ENCODE results near the gene DYSF. TPM values are rescaled to one million over a fixed set of nuclear protein-coding genes. Genes with fewer than 3 reads are reported as not detected.

DYSF gene
- total RNA-seq, 1 donor from 2014 or later: 0.13 TPM

DNA sequence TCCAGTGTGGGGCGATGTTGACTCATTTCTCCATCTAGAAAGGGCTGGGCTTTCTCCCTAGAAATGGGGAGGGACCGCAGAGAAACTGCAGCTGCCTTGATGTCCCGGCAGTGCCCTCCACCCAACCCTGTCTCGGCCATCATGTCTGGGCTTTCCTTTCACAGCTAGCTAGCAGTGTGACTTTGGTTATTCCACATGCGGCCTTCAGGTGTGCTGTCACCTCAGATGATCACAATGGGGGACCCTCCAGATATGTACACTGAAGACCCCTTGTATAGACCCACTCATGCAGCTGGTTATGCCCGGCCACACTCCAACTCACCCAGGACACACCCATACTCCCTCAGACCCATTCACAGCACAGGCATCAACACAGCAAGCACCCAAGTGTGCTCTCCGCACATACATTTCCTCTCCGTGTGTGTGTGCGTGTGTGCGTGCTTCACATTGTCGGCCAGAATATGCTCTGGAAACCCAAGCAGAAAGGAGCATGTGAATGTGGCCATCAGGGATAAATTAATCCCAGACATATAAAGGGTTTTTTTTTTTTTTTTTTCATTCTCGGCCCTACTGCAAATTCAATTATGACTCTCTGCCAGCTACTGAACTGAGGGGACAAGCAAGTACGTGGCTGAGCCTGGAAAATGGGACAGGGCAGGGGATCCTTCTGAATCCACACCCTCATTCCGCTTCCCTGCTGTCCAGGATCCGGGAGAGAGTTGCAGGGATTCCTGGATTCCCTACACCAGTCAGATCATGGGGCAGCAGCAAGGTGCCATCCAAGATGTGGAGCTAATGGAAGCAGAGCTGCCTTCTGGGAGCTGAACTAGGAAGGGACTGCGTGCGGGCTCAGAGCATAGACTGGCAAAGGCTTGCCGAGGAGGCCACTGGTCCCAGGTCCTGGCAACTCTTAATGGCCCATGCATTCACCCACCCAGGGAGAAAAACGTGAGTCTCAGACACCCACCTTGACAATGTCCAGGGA, 240.2 kb downstream of the DYSF start:
- no peaks in the 10 kb centered on the region for H3K36me3 Mint-ChIP-seq (ENCODE audit: low read depth)
- ChIA-PET POLR2A (no interaction called here), CTCF (no interaction called here)
- H3K9me3 Mint-ChIP-seq: no peaks in the 10 kb centered on the region
- no peak overlapping the region for H3K27ac Mint-ChIP-seq
- TF ChIP-seq, protein P1, sequence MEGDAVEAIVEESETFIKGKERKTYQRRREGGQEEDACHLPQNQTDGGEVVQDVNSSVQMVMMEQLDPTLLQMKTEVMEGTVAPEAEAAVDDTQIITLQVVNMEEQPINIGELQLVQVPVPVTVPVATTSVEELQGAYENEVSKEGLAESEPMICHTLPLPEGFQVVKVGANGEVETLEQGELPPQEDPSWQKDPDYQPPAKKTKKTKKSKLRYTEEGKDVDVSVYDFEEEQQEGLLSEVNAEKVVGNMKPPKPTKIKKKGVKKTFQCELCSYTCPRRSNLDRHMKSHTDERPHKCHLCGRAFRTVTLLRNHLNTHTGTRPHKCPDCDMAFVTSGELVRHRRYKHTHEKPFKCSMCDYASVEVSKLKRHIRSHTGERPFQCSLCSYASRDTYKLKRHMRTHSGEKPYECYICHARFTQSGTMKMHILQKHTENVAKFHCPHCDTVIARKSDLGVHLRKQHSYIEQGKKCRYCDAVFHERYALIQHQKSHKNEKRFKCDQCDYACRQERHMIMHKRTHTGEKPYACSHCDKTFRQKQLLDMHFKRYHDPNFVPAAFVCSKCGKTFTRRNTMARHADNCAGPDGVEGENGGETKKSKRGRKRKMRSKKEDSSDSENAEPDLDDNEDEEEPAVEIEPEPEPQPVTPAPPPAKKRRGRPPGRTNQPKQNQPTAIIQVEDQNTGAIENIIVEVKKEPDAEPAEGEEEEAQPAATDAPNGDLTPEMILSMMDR (IDR thresholded peaks at IDR 0.05): no peak
- no peak for ATAC-seq (ENCODE audit: low read depth)
- no peak overlapping the region for H3K4me3 Mint-ChIP-seq
- peaks cover 3% of the 10 kb centered on the region for H3K27me3 Mint-ChIP-seq
- DNase-seq: no peak
- intact Hi-C loops (cut with micrococcal nuclease): no loop called here
- H3K4me1 Mint-ChIP-seq: no peaks in the 10 kb centered on the region

DNA sequence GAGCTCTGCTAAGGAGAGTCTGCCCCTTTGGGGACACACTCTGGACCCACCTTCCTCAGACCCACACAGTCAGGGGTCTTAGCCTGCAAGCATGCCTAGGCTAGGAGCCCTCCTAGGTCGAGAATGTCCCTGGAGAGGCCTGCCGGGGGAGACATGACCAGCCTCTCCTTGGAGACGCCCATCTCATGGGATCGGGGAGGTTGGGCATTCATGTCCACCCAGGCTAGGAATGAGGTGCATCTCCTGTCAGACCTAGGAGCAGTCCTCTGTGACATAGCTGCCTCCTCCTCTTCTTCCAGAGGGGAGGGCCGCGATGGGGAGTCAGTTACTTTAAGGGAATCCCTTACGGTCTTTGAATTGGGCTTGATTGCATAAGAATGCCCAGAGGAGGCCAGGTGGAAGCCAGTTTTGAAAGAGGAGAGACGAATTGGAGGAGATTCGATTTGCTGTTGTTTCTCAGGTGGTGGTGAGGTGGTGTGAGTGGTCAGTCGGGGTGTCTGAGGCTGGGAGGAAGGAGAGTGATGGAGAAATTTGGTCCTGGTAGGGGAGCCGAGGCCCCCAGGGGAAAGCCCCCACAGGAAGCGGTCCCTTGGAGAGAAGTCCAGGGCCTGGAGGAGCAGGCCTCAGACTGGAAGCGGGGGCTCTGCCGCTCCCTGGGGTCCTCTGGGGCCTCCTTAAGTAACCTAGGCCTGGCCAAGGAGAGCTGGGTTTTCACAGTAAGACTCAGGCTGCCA, 241.3 kb downstream of the DYSF start:
- Mint-ChIP-seq H3K9me3 (no peaks in the 10 kb centered on the region), H3K4me3 (no peak overlapping the region), H3K27ac (no peak overlapping the region), H3K27me3 (peaks cover 3% of the 10 kb centered on the region), H3K36me3 (ENCODE audit: low read depth) (no peaks in the 10 kb centered on the region), H3K4me1 (no peaks in the 10 kb centered on the region)
- ChIA-PET POLR2A (no interaction called here), CTCF (no interaction called here)
- TF ChIP-seq, protein P1 (IDR thresholded peaks at IDR 0.05): no peak
- DNase-seq (no peak), ATAC-seq (ENCODE audit: low read depth) (no peak)
- intact Hi-C loops (cut with micrococcal nuclease): no loop called here

- CTCF ChIA-PET: no interaction called here
- ATAC-seq (ENCODE audit: low read depth) (no peak), DNase-seq (no peak)
- Mint-ChIP-seq H3K4me3 (no peak overlapping the region), H3K27me3 (peaks cover 3% of the 10 kb centered on the region), H3K36me3 (ENCODE audit: low read depth) (no peaks in the 10 kb centered on the region), H3K27ac (no peak overlapping the region), H3K9me3 (no peaks in the 10 kb centered on the region), H3K4me1 (no peaks in the 10 kb centered on the region)
- POLR2A ChIA-PET: no interaction called here
- intact Hi-C loops (cut with micrococcal nuclease): no loop called here
- TF ChIP-seq, protein P1 (IDR thresholded peaks at IDR 0.05): no peak
Observed at GRCh38 chr2:71695235-71696120, 242.1 kb downstream of the DYSF start.

DNA sequence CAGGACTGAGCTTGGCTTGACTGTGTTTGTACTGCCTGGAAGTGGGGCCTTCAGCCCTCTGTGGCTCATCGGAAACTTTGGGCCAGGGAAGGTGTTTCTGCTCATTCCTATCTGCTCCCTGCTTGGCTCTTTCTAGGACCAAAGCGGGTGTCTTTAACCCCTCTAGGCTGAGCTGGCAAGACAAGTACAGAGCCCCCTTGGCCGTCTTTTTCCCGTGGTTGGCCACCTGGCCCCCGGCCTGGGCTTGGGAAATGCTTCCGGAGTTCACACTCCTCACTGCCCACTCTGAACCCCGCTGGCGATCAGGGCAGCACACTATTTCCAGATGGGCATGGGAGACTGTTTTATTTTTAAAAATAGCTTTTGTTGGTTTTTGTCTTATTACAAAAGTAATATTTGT, 243.0 kb downstream of the DYSF start:
- ATAC-seq (ENCODE audit: low read depth): no peak
- peaks cover 3% of the 10 kb centered on the region for H3K27me3 Mint-ChIP-seq
- CTCF ChIA-PET: no interaction called here
- POLR2A ChIA-PET: no interaction called here
- no peaks in the 10 kb centered on the region for H3K4me1 Mint-ChIP-seq
- H3K9me3 Mint-ChIP-seq: no peaks in the 10 kb centered on the region
- DNase-seq: no peak
- TF ChIP-seq, protein P1 (IDR thresholded peaks at IDR 0.05): no peak
- no peaks in the 10 kb centered on the region for H3K36me3 Mint-ChIP-seq (ENCODE audit: low read depth)
- no peak overlapping the region for H3K4me3 Mint-ChIP-seq
- no peak overlapping the region for H3K27ac Mint-ChIP-seq
- intact Hi-C loops (cut with micrococcal nuclease): no loop called here
